GM13976 (cell line): Measurements from ENCODE around the gene SHC3.

Experiments used
- DNase-seq: peaks from one replicate; pipeline ENCODE4 v3.0.0; 2012; ENCODE audit warnings: low spot score
- in situ Hi-C: fragments of 300-500 bp; cut with MboI; formaldehyde crosslinking; loops from one replicate; pipeline ENCODE4 v1.12.0; 2022; ENCODE audit warnings: low sequenced_read_pairs, mixed read lengths, inconsistent platforms; ENCODE audit not compliant: unreplicated experiment
- TF ChIP-seq, protein P1 (sequence below): IDR thresholded peaks from 2 replicates; pipeline ENCODE4 v1.5.1; 2012; ENCODE audit warnings: borderline replicate concordance, mild to moderate bottlenecking; ENCODE audit not compliant: insufficient read depth; ENCODE audit errors: extremely low read depth, missing control alignments, control extremely low read depth

SHC3 gene, protein sequence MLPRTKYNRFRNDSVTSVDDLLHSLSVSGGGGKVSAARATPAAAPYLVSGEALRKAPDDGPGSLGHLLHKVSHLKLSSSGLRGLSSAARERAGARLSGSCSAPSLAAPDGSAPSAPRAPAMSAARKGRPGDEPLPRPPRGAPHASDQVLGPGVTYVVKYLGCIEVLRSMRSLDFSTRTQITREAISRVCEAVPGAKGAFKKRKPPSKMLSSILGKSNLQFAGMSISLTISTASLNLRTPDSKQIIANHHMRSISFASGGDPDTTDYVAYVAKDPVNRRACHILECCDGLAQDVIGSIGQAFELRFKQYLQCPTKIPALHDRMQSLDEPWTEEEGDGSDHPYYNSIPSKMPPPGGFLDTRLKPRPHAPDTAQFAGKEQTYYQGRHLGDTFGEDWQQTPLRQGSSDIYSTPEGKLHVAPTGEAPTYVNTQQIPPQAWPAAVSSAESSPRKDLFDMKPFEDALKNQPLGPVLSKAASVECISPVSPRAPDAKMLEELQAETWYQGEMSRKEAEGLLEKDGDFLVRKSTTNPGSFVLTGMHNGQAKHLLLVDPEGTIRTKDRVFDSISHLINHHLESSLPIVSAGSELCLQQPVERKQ

DNA sequence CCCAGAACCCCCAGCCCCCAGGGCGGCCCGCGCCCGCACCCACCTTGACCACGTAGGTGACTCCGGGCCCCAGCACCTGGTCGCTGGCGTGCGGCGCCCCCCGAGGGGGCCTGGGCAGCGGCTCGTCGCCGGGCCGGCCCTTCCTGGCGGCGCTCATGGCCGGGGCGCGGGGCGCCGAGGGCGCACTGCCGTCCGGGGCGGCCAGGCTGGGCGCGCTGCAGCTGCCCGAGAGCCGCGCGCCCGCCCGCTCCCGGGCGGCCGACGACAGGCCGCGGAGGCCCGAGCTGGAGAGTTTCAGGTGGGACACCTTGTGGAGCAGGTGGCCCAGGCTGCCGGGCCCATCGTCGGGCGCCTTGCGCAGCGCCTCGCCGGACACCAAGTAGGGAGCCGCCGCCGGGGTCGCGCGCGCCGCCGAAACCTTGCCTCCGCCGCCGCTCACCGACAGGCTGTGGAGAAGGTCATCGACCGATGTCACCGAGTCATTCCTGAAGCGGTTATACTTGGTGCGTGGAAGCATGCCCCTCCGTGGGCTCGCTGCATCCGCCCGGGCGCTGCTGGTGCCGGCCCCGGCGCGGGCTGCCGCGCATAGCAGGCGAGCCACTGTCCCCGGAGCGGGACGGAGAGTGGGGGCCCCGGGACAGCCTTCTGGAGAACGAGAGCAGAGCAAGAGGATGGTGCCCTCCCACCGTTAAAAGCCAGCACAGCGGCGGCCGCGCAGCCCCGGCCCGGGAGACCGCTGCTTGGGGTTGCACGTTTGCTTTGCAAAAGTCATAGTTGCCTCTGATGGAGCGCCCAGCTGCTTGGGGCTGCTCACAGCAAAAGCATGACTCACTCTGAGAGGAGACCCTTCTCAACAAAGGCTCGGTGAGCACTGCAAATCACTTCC is at the start of gene SHC3:
Gene SHC3, minus strand, starts transcription at position 875 of the 886 bp plus-strand sequence. Its CDS starts 358 bp downstream, at position 517.
- DNase-seq = no peak
- TF ChIP-seq, protein P1, sequence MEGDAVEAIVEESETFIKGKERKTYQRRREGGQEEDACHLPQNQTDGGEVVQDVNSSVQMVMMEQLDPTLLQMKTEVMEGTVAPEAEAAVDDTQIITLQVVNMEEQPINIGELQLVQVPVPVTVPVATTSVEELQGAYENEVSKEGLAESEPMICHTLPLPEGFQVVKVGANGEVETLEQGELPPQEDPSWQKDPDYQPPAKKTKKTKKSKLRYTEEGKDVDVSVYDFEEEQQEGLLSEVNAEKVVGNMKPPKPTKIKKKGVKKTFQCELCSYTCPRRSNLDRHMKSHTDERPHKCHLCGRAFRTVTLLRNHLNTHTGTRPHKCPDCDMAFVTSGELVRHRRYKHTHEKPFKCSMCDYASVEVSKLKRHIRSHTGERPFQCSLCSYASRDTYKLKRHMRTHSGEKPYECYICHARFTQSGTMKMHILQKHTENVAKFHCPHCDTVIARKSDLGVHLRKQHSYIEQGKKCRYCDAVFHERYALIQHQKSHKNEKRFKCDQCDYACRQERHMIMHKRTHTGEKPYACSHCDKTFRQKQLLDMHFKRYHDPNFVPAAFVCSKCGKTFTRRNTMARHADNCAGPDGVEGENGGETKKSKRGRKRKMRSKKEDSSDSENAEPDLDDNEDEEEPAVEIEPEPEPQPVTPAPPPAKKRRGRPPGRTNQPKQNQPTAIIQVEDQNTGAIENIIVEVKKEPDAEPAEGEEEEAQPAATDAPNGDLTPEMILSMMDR = no peak
- in situ Hi-C loops = no loop called here

DNA sequence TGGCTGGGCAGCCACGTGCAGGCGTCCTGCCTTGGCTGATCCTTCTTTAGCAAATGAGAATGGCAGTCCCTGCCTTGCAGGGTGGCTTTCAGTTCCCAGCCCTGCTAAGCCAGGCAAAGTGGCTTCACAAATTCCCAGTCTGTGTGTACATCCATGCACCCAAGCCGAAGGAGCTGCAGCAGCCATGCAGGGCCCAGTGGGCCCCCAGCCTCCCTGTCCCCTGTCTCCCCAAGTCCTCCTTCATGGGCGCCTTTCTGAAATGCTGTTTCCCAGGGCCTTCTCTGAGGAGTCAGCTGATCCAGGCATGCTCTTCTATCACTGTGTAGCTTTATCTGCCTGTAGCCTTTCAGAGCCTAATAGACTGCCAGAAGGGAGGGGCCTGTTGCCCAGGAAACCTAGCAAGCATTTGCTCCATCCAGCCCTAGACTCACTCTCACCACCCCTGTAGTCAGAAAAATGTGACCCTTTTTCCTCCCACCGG is 47.4 kb upstream of the SHC3 start:
- TF ChIP-seq, protein P1 = no peak
- DNase-seq = no peak
- in situ Hi-C loops = no loop called here

DNA sequence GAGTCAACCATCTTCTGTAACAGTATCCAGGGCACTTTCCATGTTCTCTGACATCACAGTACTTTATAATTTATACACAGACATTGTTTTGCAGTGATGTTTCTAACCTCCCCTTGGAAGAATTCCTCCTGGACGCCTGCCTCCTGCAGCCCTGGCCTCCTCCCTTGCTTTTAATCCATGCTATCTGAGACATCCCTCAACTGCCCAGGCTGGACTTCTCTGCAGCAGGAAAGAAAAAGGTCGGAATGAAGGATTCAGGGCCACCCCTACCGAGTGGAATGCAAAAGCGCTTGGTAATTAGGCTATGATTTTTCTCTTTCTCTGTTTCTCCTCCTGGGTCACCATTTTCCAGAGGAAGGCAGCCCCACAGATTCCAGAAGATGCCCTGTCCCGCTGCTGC is 47.0 kb upstream of the SHC3 start:
- TF ChIP-seq, protein P1 = no peak
- DNase-seq = no peak
- in situ Hi-C loops = no loop called here

- in situ Hi-C loops = no loop called here
- TF ChIP-seq, protein P1 = no peak
- DNase-seq = no peak
These were observed 46.4 kb upstream of the SHC3 start for GRCh38 chr9:89225036-89225435.

DNA sequence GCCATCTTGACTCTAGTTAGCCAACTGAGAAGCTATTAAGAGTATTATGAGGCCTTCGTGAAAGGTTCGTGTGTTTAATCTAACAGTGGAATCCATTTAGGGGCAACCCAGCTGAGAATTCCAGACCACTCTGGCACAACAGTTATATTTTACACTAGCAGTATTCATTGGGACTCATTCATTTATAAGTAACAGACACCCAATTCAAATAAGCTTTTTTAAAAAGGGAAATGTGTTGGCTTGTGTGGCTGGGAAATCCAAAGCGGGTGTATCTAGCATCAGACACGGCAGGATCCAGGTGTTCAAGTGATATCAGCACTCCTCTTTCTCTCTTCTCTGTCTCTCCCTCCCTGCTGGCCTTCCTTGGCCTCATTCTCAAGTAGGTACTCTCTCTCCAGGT is 46.0 kb upstream of the SHC3 start:
- in situ Hi-C loops = no loop called here
- TF ChIP-seq, protein P1 = no peak
- DNase-seq = no peak

DNA sequence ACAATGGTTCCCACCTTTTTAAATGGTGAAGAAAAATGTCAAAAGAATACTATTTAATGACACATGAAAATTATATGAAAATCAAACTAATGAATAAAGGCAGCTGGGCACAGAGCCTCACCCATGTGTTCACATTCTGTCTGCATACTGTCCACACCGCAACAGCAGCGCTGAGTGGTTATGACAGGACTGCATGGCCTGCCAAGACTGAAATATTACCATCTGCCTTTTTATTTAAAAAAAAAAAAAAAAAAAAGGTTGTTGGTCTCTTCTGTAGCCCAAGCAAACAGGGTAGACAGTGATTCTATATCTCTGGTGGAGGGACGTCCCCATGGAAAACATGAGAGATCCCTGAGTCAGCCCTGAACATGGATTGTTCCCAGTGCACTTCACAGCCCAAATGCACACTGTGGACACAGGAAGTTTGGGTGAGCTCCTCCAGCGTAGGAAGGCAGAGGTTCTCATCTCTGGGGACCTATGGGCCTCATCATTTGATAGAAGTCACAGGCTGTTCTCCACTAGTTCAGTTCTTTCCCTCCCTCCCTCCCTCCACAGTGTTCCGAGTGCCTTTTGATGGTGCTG is 44.9 kb upstream of the SHC3 start:
- TF ChIP-seq, protein P1 = no peak
- DNase-seq = no peak
- in situ Hi-C loops = no loop called here
